Smooth muscle cell (in vitro differentiated cells): ENCODE data around the gene SKIL. TPM values are rescaled to one million over a fixed set of nuclear protein-coding genes. Genes with fewer than 3 reads are reported as not detected.

Source experiments
- DNase-seq: peaks from one replicate; lab custom pipeline; 2025; ENCODE audit not compliant: unreplicated experiment; lab: John Stamatoyannopoulos, UW
- H2AFZ ChIP-seq: fragments of 200-600 bp; sonication (generic); 2 replicates; pipeline ENCODE4 v1.6.0; 2016; ENCODE audit warnings: antibody characterized with exemption, low read depth, mild to moderate bottlenecking
- H3F3A ChIP-seq: fragments of 200-600 bp; sonication (generic); 2 replicates; pipeline ENCODE4 v1.6.0; 2017; ENCODE audit warnings: antibody characterized with exemption, low read depth
- H3K27ac ChIP-seq: fragments of 200-600 bp; sonication (generic); 2 replicates; pipeline ENCODE4 v1.5.1; 2016; ENCODE audit warnings: low read depth, mild to moderate bottlenecking
- H3K27me3 ChIP-seq: fragments of 200-600 bp; sonication (generic); 2 replicates; pipeline ENCODE4 v1.6.1; 2016; ENCODE audit warnings: low read depth, mild to moderate bottlenecking
- H3K36me3 ChIP-seq: fragments of 200-600 bp; sonication (generic); 2 replicates; pipeline ENCODE4 v1.5.1; 2016; ENCODE audit warnings: low read depth
- H3K4me1 ChIP-seq: fragments of 200-600 bp; sonication (generic); 2 replicates; pipeline ENCODE4 v1.5.1; 2016; ENCODE audit warnings: low read depth
- H3K4me2 ChIP-seq: fragments of 200-600 bp; sonication (generic); 2 replicates; pipeline ENCODE4 v1.6.0; 2016; ENCODE audit warnings: mild to moderate bottlenecking
- H3K4me3 ChIP-seq: fragments of 200-600 bp; sonication (generic); 2 replicates; pipeline ENCODE4 v1.5.1; 2016; ENCODE audit warnings: mild to moderate bottlenecking
- H3K79me2 ChIP-seq: fragments of 200-600 bp; sonication (generic); 2 replicates; pipeline ENCODE4 v1.6.0; 2016; ENCODE audit warnings: low read depth, mild to moderate bottlenecking
- H3K9ac ChIP-seq: fragments of 200-600 bp; sonication (generic); 2 replicates; pipeline ENCODE4 v1.6.0; 2016; ENCODE audit warnings: low read depth
- H3K9me3 ChIP-seq: fragments of 200-600 bp; sonication (generic); replicated peaks from 2 replicates; pipeline ENCODE4 v1.5.1; 2016; ENCODE audit warnings: low read depth
- H4K20me1 ChIP-seq: fragments of 200-600 bp; sonication (generic); 2 replicates; pipeline ENCODE4 v1.6.0; 2016; ENCODE audit warnings: low read depth
- WGBS: methylation state at CpG from one replicate; pipeline ENCODE4 v1.1.7; 2016; ENCODE audit warnings: low lambda C conversion rate; 5-methylcytosine and 5-hydroxymethylcytosine counted together
- polyA plus RNA-seq: library from polyadenylated mRNA; unstranded; fragments of >200 nt; fragmentation: Nextera tagmentation; extraction: Ambion mirVana; gene quantifications from 2 replicates; pipeline ENCODE4 v1.2.1, GENCODE V29; 2016
- total RNA-seq: library from RNA; depleted of rRNA; stranded (reverse); fragments of >200 nt; gene quantifications from 2 replicates; pipeline ENCODE4 v1.2.3, GENCODE V29; 2014
- TF ChIP-seq, protein P1 (sequence below): fragments of 200-600 bp; sonication (generic); IDR thresholded peaks from 2 replicates; pipeline ENCODE4 v1.5.1; 2017; ENCODE audit warnings: borderline replicate concordance, mild to moderate bottlenecking, antibody characterized with exemption; ENCODE audit not compliant: insufficient read depth, poor library complexity, severe bottlenecking

The SKIL gene
- total and polyA plus RNA-seq, 2 experiments from 2014 or later, result 22.0 to 167 TPM

DNA sequence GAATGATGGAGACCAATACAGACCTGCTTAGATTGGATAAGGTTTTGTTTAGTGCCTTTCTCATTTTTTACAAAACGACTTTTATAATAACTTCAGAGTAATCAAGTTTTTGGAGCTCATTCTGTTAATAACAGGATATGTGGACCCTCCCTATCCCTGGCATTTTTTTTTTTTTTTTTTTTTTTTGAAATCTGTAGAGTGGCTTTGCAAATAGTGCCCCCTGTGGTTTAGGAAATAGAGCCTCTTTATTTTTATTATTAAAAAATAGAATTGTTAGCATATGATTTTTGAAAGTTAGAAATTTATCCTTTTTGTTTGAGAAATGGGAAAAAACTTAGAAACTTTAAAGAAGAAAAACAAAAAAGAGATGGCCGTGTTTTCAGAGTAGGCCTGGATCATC, 11.4 kb downstream of the SKIL start:
- DNase-seq, result no peak
- H2AFZ ChIP-seq, result no peak overlapping the region
- peak overlapping the region; percentile 19 for H3K4me2 ChIP-seq
- no peak overlapping the region for H3K4me3 ChIP-seq
- no peaks in the 10 kb centered on the region for H3K9me3 ChIP-seq
- no peaks in the 10 kb centered on the region for H3K27me3 ChIP-seq
- H3K4me1 ChIP-seq, result peaks cover 4% of the 10 kb centered on the region
- H3K9ac ChIP-seq, result no peak overlapping the region
- peaks cover 13% of the 10 kb centered on the region for H3F3A ChIP-seq
- H3K27ac ChIP-seq, result peak overlapping the region; percentile 15
- TF ChIP-seq, protein P1, sequence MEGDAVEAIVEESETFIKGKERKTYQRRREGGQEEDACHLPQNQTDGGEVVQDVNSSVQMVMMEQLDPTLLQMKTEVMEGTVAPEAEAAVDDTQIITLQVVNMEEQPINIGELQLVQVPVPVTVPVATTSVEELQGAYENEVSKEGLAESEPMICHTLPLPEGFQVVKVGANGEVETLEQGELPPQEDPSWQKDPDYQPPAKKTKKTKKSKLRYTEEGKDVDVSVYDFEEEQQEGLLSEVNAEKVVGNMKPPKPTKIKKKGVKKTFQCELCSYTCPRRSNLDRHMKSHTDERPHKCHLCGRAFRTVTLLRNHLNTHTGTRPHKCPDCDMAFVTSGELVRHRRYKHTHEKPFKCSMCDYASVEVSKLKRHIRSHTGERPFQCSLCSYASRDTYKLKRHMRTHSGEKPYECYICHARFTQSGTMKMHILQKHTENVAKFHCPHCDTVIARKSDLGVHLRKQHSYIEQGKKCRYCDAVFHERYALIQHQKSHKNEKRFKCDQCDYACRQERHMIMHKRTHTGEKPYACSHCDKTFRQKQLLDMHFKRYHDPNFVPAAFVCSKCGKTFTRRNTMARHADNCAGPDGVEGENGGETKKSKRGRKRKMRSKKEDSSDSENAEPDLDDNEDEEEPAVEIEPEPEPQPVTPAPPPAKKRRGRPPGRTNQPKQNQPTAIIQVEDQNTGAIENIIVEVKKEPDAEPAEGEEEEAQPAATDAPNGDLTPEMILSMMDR, result peak; percentile 27
- H4K20me1 ChIP-seq, result peaks cover 100% of the 10 kb centered on the region
- peaks cover 100% of the 10 kb centered on the region for H3K79me2 ChIP-seq
- 89% methylated on average over 2 of the region's 2 CpGs for WGBS
- H3K36me3 ChIP-seq, result peaks cover 13% of the 10 kb centered on the region

DNA sequence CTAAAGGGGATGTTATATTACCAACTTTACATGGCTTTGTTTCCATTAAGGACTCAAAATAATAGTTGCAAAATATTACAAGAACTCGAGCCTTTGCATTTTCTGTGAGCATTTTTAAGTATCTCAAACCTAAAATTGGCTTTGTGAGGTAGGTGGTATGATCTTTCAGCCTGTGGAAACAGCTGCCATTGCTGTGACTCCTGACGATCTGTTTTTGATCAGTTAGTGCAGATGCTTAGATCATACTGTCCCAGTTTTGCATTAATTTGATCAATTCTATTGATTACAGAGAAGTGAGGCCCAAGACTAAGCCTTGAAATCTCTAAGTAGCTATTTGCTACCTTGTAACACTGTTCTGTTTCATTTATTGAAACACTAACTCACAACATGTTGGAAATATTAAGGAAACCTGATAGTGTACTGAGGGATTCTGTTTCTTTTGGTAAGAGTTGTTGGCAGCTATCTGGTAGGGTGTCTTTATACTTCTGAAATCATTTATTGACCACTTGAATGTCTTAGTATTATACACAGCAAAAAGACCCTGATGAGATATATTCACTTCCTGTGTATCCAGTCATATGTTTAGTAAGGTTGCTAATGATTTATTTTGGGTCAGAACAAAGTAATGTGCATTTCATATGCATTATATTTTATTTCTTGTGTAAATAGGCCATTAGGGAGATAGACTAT, 14.8 kb downstream of the SKIL start:
- TF ChIP-seq, protein P1, result no peak
- Histone ChIP-seq H3K9me3 (no peaks in the 10 kb centered on the region), H3K9ac (no peak overlapping the region), H3K79me2 (peaks cover 99% of the 10 kb centered on the region), H3K4me1 (no peaks in the 10 kb centered on the region), H3K4me3 (no peak overlapping the region), H3K27ac (peak overlapping the region; percentile 8), H3K4me2 (no peak overlapping the region), H3K36me3 (peaks cover 14% of the 10 kb centered on the region), H2AFZ (no peak overlapping the region), H3K27me3 (no peaks in the 10 kb centered on the region), H4K20me1 (peaks cover 100% of the 10 kb centered on the region), H3F3A (peaks cover 19% of the 10 kb centered on the region)
- no peak for DNase-seq
- WGBS, result 93% methylated on average over 2 of the region's 2 CpGs

DNA sequence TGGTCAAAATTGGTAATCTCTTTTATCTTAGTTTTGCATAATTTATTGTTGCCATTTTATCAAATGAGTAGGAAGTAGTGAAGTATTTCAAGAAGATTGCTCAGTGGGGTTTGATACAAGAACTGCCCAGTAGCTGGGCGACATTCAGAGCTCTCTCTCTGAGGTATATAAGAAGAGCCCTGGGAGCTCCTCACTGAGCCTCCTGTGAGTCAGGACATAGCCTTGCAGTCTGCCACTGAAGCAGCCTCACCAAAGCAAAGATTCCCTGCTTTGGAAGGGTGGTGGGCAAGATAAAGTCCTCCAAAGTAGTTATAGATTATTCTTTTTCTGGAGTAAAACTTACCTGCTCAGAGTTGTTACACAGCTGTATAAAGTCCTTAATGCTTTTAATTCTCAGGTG, 26.1 kb downstream of the SKIL start:
- Histone ChIP-seq H3K9me3 (no peaks in the 10 kb centered on the region), H3K4me1 (no peaks in the 10 kb centered on the region), H3K4me3 (no peak overlapping the region), H3K36me3 (peaks cover 54% of the 10 kb centered on the region), H4K20me1 (peaks cover 98% of the 10 kb centered on the region), H3K27ac (peak overlapping the region; percentile 70), H2AFZ (no peak overlapping the region), H3K4me2 (peak overlapping the region; percentile 1), H3K27me3 (no peaks in the 10 kb centered on the region), H3K9ac (no peak overlapping the region), H3F3A (peaks cover 15% of the 10 kb centered on the region), H3K79me2 (peaks cover 91% of the 10 kb centered on the region)
- DNase-seq, result no peak
- TF ChIP-seq, protein P1, result no peak
- 56% methylated on average over 1 of the region's 1 CpG for WGBS

DNA sequence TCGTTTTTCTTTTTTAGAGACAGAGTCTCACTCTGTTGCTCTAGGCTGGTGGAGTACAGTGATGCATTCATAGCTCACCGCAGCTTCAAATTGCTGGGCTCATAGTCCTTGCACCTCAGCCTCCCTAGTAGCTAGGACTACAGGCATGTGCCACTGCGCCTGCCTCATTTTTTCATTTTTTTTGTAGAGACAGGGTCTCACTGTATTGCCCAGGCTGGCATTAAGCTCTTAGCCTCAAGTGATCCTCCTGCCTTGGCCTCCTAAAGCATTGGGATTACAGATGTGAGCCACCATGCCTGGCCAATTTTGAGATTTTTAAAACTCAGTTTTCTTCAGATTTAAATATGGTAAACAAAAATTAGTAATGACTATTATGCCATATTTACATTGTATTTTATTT, 29.0 kb downstream of the SKIL start:
- peaks cover 52% of the 10 kb centered on the region for H3K36me3 ChIP-seq
- no peaks in the 10 kb centered on the region for H3K9me3 ChIP-seq
- TF ChIP-seq, protein P1, result no peak
- H4K20me1 ChIP-seq, result peaks cover 98% of the 10 kb centered on the region
- no peak overlapping the region for H3K9ac ChIP-seq
- H3K79me2 ChIP-seq, result peaks cover 91% of the 10 kb centered on the region
- no peak for DNase-seq
- no peaks in the 10 kb centered on the region for H3K27me3 ChIP-seq
- no peak overlapping the region for H2AFZ ChIP-seq
- no peak overlapping the region for H3K27ac ChIP-seq
- no peaks in the 10 kb centered on the region for H3K4me1 ChIP-seq
- H3K4me2 ChIP-seq, result no peak overlapping the region
- H3F3A ChIP-seq, result peaks cover 14% of the 10 kb centered on the region
- no peak overlapping the region for H3K4me3 ChIP-seq
- 94% methylated on average over 3 of the region's 3 CpGs for WGBS
